ENCODE measurements around the gene CAST.

The CAST gene

DNA sequence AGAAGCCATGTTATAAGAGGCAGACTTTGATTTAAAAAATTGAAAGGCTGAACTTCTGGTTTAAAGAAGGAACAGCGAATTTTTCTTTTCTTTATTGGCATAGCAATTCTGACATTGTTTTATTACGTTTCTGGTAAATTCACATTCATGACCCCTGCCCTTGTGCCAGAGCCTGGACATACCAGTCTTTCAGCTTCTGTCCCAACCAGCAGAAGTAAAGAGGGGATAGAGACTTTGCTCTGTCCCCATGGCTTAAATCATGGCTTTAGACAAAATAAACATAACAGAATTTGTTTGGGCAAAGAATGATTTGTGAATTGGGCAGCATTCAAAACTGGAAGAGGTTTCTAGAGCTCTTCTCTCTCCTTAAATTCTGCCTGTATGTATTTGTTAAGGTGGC, 15.3 kb downstream of the CAST start:
- POLR2A ChIA-PET = no interaction called here
- CTCF ChIA-PET = interaction anchor here (1.0 to 1.5 kb wide), 2 partner anchors 8 to 10 kb away, joined by 4 read pairs; no protein-coding TSS in a partner anchor
- TF ChIP-seq, protein P1, sequence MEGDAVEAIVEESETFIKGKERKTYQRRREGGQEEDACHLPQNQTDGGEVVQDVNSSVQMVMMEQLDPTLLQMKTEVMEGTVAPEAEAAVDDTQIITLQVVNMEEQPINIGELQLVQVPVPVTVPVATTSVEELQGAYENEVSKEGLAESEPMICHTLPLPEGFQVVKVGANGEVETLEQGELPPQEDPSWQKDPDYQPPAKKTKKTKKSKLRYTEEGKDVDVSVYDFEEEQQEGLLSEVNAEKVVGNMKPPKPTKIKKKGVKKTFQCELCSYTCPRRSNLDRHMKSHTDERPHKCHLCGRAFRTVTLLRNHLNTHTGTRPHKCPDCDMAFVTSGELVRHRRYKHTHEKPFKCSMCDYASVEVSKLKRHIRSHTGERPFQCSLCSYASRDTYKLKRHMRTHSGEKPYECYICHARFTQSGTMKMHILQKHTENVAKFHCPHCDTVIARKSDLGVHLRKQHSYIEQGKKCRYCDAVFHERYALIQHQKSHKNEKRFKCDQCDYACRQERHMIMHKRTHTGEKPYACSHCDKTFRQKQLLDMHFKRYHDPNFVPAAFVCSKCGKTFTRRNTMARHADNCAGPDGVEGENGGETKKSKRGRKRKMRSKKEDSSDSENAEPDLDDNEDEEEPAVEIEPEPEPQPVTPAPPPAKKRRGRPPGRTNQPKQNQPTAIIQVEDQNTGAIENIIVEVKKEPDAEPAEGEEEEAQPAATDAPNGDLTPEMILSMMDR (IDR thresholded peaks at IDR 0.05; ENCODE audit: insufficient read depth, low read length, missing control alignments) = no peak
- no peak overlapping the region for H3K4me3 ChIP-seq (ENCODE audit: low read depth, low read length)
- no peak for DNase-seq (ENCODE audit: low read depth, low spot score)

DNA sequence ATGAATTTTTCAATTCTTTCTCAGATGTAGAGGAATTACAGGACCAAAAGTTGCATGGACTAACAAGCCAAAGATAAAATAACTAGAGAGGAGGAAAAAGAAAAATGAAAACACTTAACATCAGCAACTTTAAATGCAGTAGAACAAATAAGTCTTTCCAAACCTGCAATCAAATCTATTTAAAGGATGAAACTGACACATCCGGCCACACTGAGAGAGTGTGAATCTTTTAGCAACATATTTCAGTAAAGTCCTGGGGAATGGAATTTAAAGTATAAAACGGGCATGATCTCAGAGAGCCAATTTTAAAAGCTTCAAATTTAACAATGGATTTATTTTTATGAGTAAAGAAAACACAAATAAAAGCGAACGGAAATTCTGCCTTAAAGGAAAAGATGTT, 17.1 kb downstream of the CAST start:
- POLR2A ChIA-PET = no interaction called here
- H3K4me3 ChIP-seq (ENCODE audit: low read depth, low read length) = no peak overlapping the region
- CTCF ChIA-PET = interaction anchor here (1.8 kb wide), 1 partner anchor 12 kb away, joined by 5 read pairs; no protein-coding TSS in a partner anchor
- TF ChIP-seq, protein P1 (IDR thresholded peaks at IDR 0.05; ENCODE audit: insufficient read depth, low read length, missing control alignments) = no peak
- DNase-seq (ENCODE audit: low read depth, low spot score) = no peak

DNA sequence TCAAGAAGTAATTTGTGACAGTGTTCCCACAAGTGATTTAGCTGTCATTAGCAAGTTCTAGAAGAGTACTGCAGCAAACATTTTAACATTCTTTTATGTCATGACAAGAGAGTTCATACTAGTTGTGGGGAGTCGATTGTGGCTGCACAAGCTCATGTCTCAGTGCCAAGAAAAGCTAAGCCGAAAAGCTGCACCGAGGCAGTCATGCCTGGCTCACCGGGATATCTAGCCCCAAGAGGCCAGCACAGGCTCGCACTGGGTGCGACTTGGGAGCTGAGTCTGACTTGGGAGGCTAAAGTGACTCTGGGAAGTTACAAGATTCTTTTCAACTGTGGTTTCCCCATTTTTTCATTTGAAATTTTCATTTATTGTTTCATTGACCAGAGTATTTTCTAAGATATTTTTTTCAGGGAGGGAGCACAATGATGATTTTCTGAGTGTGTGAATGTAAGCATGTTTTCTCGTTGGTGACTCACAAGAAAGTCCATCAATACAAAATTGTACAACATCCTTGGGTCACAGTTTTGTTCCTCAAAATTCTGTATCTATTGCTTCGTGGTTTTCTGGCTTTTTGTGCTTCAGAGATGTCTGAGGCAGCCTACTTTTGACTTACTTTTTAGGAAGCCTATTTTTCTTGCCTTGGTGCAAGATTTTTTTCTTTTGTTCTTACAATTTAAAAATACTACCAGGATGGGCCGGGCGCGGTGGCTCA, 18.7 kb downstream of the CAST start:
- no peak overlapping the region for H3K4me3 ChIP-seq (ENCODE audit: low read depth, low read length)
- ChIA-PET CTCF (interaction anchor here (0.9 to 1.8 kb wide), 3 partner anchors 10 to 336 kb away, joined by 3 to 5 read pairs (median 3); no protein-coding TSS in a partner anchor), POLR2A (no interaction called here)
- DNase-seq (ENCODE audit: low read depth, low spot score) = no peak
- TF ChIP-seq, protein P1 (IDR thresholded peaks at IDR 0.05; ENCODE audit: insufficient read depth, low read length, missing control alignments) = no peak

DNA sequence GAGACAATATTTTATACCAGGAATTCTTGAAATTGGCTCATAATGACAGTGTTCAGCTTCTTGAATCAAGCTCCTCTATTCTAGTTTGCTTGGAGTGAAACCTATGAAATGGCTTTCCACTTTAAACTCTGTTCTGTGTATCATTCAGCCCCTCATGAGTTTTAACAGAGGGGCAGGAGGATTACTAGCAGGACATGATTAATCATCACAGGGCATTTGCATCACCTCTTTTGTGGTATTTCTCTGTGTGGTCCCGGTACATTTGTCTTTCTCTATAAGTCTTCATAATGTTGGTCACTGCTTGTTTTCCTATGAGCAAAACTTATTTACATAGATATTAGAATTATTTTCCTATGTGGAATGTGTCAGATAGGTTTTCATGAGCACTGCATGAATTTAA, 21.2 kb downstream of the CAST start:
- ChIA-PET POLR2A (interaction anchor here (0.9 to 1.2 kb wide), 2 partner anchors 20 to 21 kb away, joined by 3 to 4 read pairs; partner anchors contain the start of gene CAST), CTCF (interaction anchor here (1.0 to 6.8 kb wide), 7 partner anchors 10 to 81 kb away, joined by 3 to 103 read pairs (median 5); partner anchors contain the start of gene CAST)
- TF ChIP-seq, protein P1 (IDR thresholded peaks at IDR 0.05; ENCODE audit: insufficient read depth, low read length, missing control alignments) = no peak
- H3K4me3 ChIP-seq (ENCODE audit: low read depth, low read length) = no peak overlapping the region
- no peak for DNase-seq (ENCODE audit: low read depth, low spot score)

DNA sequence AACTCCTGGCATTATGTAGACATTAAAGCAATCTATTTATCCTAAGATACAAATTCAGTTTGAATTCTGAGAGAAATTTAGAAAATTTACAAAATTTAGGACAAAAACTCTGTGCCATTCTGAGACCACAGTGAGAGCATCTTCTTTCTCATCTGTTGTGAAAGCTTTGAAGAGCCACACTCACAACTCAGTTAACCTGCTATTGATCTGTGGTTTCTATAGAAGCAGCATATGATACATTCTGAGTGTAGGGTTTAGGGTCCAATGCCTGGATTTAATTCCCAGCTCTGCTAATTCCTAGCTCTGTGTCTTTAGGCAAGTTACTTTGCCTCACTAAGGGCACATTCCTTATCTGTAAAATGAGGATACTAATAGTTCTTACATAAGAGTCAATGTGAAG, 21.6 kb downstream of the CAST start:
- ChIA-PET CTCF (interaction anchor here (1.0 to 6.8 kb wide), 7 partner anchors 9 to 82 kb away, joined by 3 to 103 read pairs (median 5); partner anchors contain the start of gene CAST), POLR2A (interaction anchor here (0.6 to 1.2 kb wide), 3 partner anchors 20 to 413 kb away, joined by 3 to 4 read pairs (median 3); partner anchors contain the start of gene CAST)
- DNase-seq (ENCODE audit: low read depth, low spot score) = no peak
- no peak overlapping the region for H3K4me3 ChIP-seq (ENCODE audit: low read depth, low read length)
- TF ChIP-seq, protein P1 (IDR thresholded peaks at IDR 0.05; ENCODE audit: insufficient read depth, low read length, missing control alignments) = no peak

DNA sequence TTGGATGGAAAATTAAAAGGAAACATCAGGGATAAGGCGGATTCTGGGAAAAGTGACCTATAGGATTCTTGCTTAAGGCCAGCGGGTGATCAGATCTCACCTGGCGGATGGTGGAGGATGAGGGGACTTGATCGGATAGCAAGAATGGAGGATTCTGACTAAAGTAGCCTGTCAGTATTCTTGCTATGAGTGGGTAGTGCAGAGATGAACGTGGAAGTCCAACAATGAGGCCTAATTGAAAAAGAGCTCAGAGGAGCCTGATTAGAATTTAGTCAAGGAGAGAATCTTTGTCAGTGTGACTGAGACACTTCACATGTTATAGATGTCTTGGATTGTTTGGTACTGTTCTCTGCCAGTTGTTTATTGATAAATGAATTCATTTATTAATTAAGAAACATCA, 24.9 kb downstream of the CAST start:
- H3K4me3 ChIP-seq (ENCODE audit: low read depth, low read length) = no peak overlapping the region
- ChIA-PET POLR2A (no interaction called here), CTCF (interaction anchor here (0.8 to 6.8 kb wide), 20 partner anchors 10 to 343 kb away, joined by 3 to 103 read pairs (median 4); partner anchors contain the start of gene CAST)
- TF ChIP-seq, protein P1 (IDR thresholded peaks at IDR 0.05; ENCODE audit: insufficient read depth, low read length, missing control alignments) = no peak
- DNase-seq (ENCODE audit: low read depth, low spot score) = no peak

Measured in AG04449 (cell line).